KMS-11 (cell line): ENCODE results near the gene CCNQ.

Source experiments
- H2AFZ ChIP-seq: fragments of 200-600 bp; sonication (generic); 2 replicates; pipeline ENCODE4 v1.6.1; 2016; ENCODE audit warnings: antibody characterized with exemption, mixed run types, low read depth
- H3K27ac ChIP-seq: fragments of 200-600 bp; sonication (generic); 2 replicates; pipeline ENCODE4 v1.6.1; 2016; ENCODE audit warnings: mild to moderate bottlenecking, mixed run types
- H3K27me3 ChIP-seq: fragments of 200-600 bp; sonication (generic); 2 replicates; pipeline ENCODE4 v1.6.1; 2017; ENCODE audit warnings: mild to moderate bottlenecking, low read depth, mixed run types, moderate library complexity; ENCODE audit not compliant: insufficient read depth
- H3K36me3 ChIP-seq: fragments of 200-600 bp; sonication (generic); 2 replicates; pipeline ENCODE4 v1.6.1; 2017; ENCODE audit warnings: mild to moderate bottlenecking, mixed run types; ENCODE audit not compliant: insufficient read depth
- H3K4me1 ChIP-seq: fragments of 200-600 bp; sonication (generic); 2 replicates; pipeline ENCODE4 v1.6.1; 2016; ENCODE audit warnings: mild to moderate bottlenecking, low read depth, mixed run types; ENCODE audit not compliant: poor library complexity, severe bottlenecking
- H3K4me2 ChIP-seq: fragments of 200-600 bp; sonication (generic); 2 replicates; pipeline ENCODE4 v1.7.0; 2016; ENCODE audit warnings: mild to moderate bottlenecking, mixed run types
- H3K4me3 ChIP-seq: fragments of 200-600 bp; sonication (generic); IDR thresholded peaks from 2 replicates; pipeline ENCODE4 v1.6.1; 2017; ENCODE audit warnings: low read depth, low read length, mixed read lengths; ENCODE audit not compliant: insufficient read depth
- H3K79me2 ChIP-seq: fragments of 200-600 bp; sonication (generic); 2 replicates; pipeline ENCODE4 v1.6.1; 2016; ENCODE audit warnings: low read depth, mixed run types; ENCODE audit not compliant: insufficient read depth
- H3K9ac ChIP-seq: fragments of 200-600 bp; sonication (generic); 2 replicates; pipeline ENCODE4 v1.6.1; 2016; ENCODE audit warnings: mild to moderate bottlenecking, mixed run types
- H4K20me1 ChIP-seq: fragments of 200-600 bp; sonication (generic); 2 replicates; pipeline ENCODE4 v1.6.1; 2016; ENCODE audit warnings: mild to moderate bottlenecking, mixed run types; ENCODE audit not compliant: insufficient read depth
- TF ChIP-seq, protein P1 (sequence below): fragments of 200-600 bp; sonication (generic); conservative IDR thresholded peaks from 2 replicates; pipeline ENCODE4 v1.6.1; 2017; ENCODE audit warnings: low read depth, mild to moderate bottlenecking, antibody characterized with exemption, low read length, moderate library complexity, mixed read lengths

Gene CCNQ

DNA sequence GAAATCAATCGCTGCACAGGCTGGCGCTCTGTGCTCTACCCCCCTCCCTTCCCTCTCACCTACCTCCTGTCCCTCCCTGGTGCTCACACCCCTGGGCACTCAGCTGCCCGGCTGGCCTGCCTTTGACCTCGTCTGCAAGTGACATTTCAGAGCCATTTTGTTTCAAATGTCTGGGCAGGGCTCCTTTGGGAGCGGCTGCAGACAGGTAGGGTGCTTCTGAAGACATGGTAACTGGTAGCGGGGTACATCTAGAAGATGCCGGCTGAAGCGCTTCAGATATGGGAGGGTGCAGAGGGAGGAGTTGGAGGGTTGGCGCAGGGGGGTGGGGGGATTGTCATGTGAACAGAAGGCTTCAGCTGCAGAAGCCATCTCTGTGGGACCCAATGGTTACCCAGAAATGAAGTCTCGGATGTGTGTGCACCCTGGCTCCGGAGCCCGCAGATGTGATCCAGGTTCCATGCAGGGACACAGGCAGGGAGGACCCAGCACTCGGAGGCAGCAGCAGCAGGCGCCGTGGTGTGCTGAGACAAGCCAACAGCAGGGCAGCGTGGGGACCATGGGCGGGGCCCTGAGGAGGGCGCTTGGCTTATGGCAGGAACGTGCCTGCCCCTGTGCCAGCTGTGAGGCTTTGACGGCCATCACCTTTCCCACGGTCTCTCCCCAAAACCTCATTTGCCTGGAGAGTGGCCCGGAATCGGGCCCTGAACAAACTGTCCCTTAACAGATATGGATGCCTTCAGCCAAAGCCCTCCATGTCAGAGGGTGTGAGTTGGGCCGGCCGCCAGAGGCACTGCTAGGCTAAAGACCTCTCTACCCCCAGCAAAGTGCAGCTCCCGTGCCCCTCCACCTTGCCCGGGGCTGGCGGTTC, 40.5 kb upstream of the CCNQ start:
- TF ChIP-seq, protein P1, sequence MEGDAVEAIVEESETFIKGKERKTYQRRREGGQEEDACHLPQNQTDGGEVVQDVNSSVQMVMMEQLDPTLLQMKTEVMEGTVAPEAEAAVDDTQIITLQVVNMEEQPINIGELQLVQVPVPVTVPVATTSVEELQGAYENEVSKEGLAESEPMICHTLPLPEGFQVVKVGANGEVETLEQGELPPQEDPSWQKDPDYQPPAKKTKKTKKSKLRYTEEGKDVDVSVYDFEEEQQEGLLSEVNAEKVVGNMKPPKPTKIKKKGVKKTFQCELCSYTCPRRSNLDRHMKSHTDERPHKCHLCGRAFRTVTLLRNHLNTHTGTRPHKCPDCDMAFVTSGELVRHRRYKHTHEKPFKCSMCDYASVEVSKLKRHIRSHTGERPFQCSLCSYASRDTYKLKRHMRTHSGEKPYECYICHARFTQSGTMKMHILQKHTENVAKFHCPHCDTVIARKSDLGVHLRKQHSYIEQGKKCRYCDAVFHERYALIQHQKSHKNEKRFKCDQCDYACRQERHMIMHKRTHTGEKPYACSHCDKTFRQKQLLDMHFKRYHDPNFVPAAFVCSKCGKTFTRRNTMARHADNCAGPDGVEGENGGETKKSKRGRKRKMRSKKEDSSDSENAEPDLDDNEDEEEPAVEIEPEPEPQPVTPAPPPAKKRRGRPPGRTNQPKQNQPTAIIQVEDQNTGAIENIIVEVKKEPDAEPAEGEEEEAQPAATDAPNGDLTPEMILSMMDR, result no peak
- Histone ChIP-seq H3K27me3 (peaks cover 25% of the 10 kb centered on the region; the same call in 1 of the 2 replicates), H3K9ac (no peak overlapping the region), H3K36me3 (no peaks in the 10 kb centered on the region), H3K27ac (no peak overlapping the region), H3K4me1 (no peaks in the 10 kb centered on the region), H4K20me1 (no peaks in the 10 kb centered on the region), H3K79me2 (no peaks in the 10 kb centered on the region), H3K4me2 (no peak overlapping the region), H2AFZ (no peak overlapping the region), H3K4me3 (no peak overlapping the region)

DNA sequence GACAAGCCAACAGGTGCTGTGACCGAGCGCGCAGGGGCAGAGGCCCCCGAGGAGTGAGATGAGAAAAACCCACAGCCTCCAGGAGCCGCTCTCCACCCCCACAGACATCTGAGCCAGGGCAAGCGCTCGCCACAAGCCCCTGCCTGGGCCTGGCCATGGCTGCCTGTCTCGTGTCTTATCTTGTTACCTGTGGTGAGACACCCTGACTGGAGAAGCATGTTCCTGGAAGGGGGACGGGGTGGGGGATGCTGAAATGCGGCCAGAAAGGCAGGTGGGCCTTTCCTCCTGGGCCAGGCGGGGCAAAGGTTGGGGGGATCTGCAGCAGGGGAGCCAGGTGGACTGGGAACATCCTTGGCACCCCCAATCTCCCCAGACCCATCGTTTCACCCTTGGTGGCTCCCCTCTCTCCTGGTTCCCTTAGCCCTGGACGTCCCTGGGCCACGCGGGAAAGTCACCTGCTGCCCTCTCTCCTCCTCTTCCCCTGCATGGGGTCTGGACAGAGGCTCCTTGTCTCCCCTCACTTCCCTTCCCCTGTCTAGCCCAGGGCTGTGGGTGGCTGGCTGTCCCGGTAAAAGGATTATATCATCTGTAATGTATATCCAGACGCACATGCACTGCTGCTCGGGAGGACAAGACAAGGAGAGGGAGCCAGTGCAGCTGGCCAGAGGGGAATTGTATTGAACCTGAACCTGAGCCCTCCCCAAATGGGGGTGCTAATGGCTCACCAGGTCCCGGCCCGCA, 39.7 kb upstream of the CCNQ start:
- Histone ChIP-seq H3K4me3 (no peak overlapping the region), H3K79me2 (no peaks in the 10 kb centered on the region), H3K27me3 (peaks cover 29% of the 10 kb centered on the region; the same call in 1 of the 2 replicates), H3K27ac (no peak overlapping the region), H3K4me2 (no peak overlapping the region), H3K4me1 (no peaks in the 10 kb centered on the region), H2AFZ (no peak overlapping the region), H3K9ac (no peak overlapping the region), H3K36me3 (no peaks in the 10 kb centered on the region), H4K20me1 (no peaks in the 10 kb centered on the region)
- TF ChIP-seq, protein P1, result no peak

DNA sequence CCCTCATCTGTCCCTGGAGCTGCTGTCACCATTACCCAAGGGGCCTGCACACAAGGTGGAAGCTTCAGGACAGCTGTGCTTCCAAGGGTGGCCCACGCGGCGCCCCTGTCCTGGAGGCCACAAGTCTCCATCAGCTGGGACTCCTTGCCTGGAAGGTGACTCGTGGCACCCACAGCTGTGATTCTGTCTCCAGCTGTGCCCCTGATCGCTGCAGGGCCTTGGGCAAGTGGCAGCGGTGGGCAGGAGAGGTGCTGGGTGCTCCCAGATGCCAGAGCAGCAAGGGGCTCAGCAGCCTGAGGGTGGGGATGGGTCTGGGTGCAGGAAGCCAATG, 39.1 kb upstream of the CCNQ start:
- Histone ChIP-seq H3K27me3 (peaks cover 29% of the 10 kb centered on the region; the same call in 1 of the 2 replicates), H3K79me2 (no peaks in the 10 kb centered on the region), H3K4me2 (no peak overlapping the region), H3K9ac (no peak overlapping the region), H2AFZ (no peak overlapping the region), H3K27ac (no peak overlapping the region), H3K4me3 (no peak overlapping the region), H4K20me1 (no peaks in the 10 kb centered on the region), H3K4me1 (no peaks in the 10 kb centered on the region), H3K36me3 (no peaks in the 10 kb centered on the region)
- TF ChIP-seq, protein P1, result no peak

DNA sequence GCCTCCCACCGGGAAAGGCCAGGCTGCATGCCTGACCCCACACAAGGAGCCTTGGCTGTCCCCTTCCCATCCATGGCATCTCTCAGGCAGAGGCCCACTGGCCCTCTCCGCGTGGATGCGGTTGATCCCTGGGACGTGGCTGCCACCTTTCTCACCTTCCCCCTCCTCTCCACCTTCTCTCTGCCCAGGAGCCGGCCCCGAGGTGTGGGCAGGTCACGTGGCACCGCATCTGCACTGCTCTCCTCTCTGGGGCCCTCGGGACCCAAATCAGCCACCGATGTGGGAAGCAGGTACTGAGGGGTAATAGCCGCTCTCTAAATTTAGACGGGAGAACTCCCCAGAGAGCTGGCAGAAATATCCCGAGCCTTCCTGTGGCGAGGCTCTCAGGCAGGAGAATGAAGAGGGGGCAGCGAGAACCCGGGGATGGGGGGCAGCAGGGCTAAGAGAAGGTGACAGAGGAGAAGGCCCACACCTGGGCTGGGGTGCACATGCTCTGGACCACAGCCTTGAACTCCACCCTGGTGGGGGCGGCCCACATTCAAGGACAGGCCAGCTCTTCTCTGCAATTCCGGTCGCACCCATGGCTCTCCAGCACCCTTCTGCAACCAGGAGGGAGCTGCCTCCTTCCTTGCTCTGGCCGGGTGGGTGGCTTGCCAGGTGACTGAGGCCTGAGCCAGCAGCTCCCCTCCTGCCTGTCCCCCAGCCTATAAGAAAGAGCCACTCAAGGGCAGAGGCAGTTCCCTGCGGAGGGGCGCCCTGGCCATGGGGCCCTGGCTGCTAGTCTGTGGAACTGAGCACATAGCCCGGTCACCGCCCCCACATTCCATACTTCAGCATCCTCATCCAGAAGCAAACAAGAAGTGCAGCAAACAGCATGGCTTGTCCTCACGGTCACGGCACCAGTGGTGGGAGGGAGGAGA, 38.4 kb upstream of the CCNQ start:
- TF ChIP-seq, protein P1, result no peak
- H3K4me3 ChIP-seq, result no peak overlapping the region
- H3K36me3 ChIP-seq, result no peaks in the 10 kb centered on the region
- no peak overlapping the region for H2AFZ ChIP-seq
- H3K4me2 ChIP-seq, result no peak overlapping the region
- no peaks in the 10 kb centered on the region for H4K20me1 ChIP-seq
- H3K4me1 ChIP-seq, result no peaks in the 10 kb centered on the region
- H3K9ac ChIP-seq, result no peak overlapping the region
- peaks cover 31% of the 10 kb centered on the region; the same call in 1 of the 2 replicates for H3K27me3 ChIP-seq
- no peaks in the 10 kb centered on the region for H3K79me2 ChIP-seq
- no peak overlapping the region for H3K27ac ChIP-seq
